ENCODE data around the gene THOC2. TPM values are rescaled to one million over a fixed set of nuclear protein-coding genes. Genes with fewer than 3 reads are reported as not detected.
"Not testable (repeated sequence)": the region's sequence is repeated elsewhere in the genome, so short reads cannot be mapped to it uniquely, and the experiment has no call there.

THOC2 gene
- polyA plus RNA-seq, 6 donors from 2014 or later, result 35.5 to 48.6 (median 38.2) TPM

GRCh38 chrX:123625477-123625876, 107.4 kb downstream of the THOC2 start:
- ATAC-seq (ENCODE audit: low read depth in 2 of 2) (no peak), DNase-seq (no peak)
- no peak overlapping the region for H3K27ac Mint-ChIP-seq
- peaks cover 8 to 15% of the 10 kb centered on the region in 2 donors for H3K36me3 Mint-ChIP-seq
- H3K9me3 Mint-ChIP-seq, result no peaks in the 10 kb centered on the region
- H3K4me3 Mint-ChIP-seq, result peak overlapping the region in 1 of 8 donors; percentile 64
- no peaks in the 10 kb centered on the region for H3K27me3 Mint-ChIP-seq
- peaks cover 0 to 10% (median 4%) of the 10 kb centered on the region in 3 donors for H3K4me1 Mint-ChIP-seq

GRCh38 chrX:123617007-123617406, 115.8 kb downstream of the THOC2 start:
- H3K9me3 Mint-ChIP-seq, result peaks cover 0 to 1% (median 0%) of the 10 kb centered on the region in 7 donors
- no peak for ATAC-seq (ENCODE audit: low read depth in 2 of 2)
- no peak overlapping the region for H3K27ac Mint-ChIP-seq
- H3K36me3 Mint-ChIP-seq, result peaks cover 8 to 11% of the 10 kb centered on the region in 2 donors
- no peak for DNase-seq
- H3K4me3 Mint-ChIP-seq, result no peak overlapping the region
- no peaks in the 10 kb centered on the region for H3K4me1 Mint-ChIP-seq
- H3K27me3 Mint-ChIP-seq, result no peaks in the 10 kb centered on the region

DNA sequence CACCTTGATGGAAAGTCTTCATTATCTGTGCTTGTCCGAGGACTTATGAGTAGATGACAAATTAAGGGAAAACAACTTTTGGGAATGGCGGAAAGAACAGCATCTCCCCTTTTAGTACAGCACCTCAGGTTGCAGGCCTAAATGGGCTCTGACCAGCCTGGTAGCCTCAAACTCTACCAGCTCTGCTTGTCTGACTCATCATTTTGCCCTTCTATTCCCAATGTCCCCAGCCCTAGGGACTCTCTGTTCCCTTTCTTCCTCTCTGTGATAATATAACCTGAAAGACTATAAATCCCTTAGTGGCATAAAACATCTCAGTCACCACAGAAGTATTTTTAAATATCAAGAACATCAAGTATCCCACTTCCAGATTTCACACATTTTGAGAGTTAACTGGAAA, 121.9 kb downstream of the THOC2 start:
- ATAC-seq (ENCODE audit: low read depth in 2 of 2) (no peak), DNase-seq (no peak)
- Mint-ChIP-seq H3K4me1 (no peaks in the 10 kb centered on the region), H3K27me3 (no peaks in the 10 kb centered on the region), H3K36me3 (peaks cover 0 to 7% of the 10 kb centered on the region in 2 donors), H3K4me3 (no peak overlapping the region), H3K9me3 (peaks cover 0 to 1% (median 0%) of the 10 kb centered on the region in 7 donors), H3K27ac (peak overlapping the region in 1 of 6 donors; percentile 6)

DNA sequence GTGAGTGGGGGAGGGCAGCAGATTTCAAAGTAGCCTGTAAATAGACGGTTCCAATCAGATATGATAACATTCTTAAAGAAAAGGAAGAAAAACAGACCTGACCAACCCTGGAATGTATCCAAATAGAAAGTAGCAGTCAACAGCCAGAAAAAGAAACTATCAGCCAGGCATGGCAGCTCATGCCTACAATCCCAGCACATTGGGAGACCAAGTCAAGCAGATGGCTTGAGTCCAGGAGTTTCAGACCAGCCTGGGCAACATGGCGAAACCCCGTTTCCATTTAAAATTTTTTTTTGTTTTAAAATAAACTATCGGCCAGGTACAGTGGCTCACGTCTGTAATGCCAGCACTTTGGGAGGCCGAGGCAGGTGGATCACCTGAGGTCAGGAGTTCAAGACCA, 125.0 kb downstream of the THOC2 start:
- H3K36me3 Mint-ChIP-seq, result peaks cover 0 to 8% of the 10 kb centered on the region in 2 donors

GRCh38 chrX:123607270-123607669, 125.6 kb downstream of the THOC2 start:
- H3K36me3 Mint-ChIP-seq, result peaks cover 0 to 8% of the 10 kb centered on the region in 2 donors
- H3K4me1 Mint-ChIP-seq, result no peaks in the 10 kb centered on the region
- H3K9me3 Mint-ChIP-seq, result no peaks in the 10 kb centered on the region
- DNase-seq (no peak), ATAC-seq (ENCODE audit: low read depth in 2 of 2) (no peak)
- H3K27ac Mint-ChIP-seq, result no peak overlapping the region
- H3K4me3 Mint-ChIP-seq, result no peak overlapping the region
- H3K27me3 Mint-ChIP-seq, result no peaks in the 10 kb centered on the region

More for the DNA sequence above, 125.0 kb downstream of the THOC2 start:
- Mint-ChIP-seq H3K27ac (no peak overlapping the region), H3K4me1 (no peaks in the 10 kb centered on the region), H3K4me3 (no peak overlapping the region), H3K27me3 (no peaks in the 10 kb centered on the region), H3K9me3 (no peaks in the 10 kb centered on the region)
- DNase-seq (no peak), ATAC-seq (ENCODE audit: low read depth in 2 of 2) (no peak)

GRCh38 chrX:123603491-123603890, 129.4 kb downstream of the THOC2 start:
- no peaks in the 10 kb centered on the region for H3K9me3 Mint-ChIP-seq
- H3K27me3 Mint-ChIP-seq, result no peaks in the 10 kb centered on the region
- peaks cover 7 to 8% of the 10 kb centered on the region in 2 donors for H3K36me3 Mint-ChIP-seq
- ATAC-seq (ENCODE audit: low read depth in 2 of 2) (no peak), DNase-seq (no peak)
- H3K4me3 Mint-ChIP-seq, result no peak overlapping the region
- H3K4me1 Mint-ChIP-seq, result peaks cover 0 to 4% (median 0%) of the 10 kb centered on the region in 3 donors
- H3K27ac Mint-ChIP-seq, result no peak overlapping the region

DNA sequence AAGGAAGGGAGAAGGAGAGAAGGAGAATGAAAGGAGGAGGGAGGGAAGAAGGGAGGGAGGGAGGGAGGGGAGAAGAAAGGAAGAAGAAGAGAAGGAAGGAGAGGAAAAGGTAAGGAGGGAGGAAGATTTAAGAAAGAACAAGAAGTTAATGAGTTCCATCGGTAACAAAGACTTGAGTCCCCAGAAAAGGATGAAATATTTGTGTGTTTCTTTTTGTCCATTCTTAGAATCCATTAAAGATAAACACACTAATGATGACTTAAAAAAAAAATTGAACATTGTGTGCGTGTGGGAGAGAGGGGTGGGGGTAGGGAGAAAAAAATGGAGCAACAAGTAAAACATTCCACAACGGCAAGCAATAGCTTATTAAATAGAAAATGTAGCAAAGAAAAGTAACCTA, 131.4 kb downstream of the THOC2 start:
- DNase-seq (no peak), ATAC-seq (ENCODE audit: low read depth in 2 of 2) (no peak)
- Mint-ChIP-seq H3K4me1 (peaks cover 0 to 4% (median 0%) of the 10 kb centered on the region in 3 donors), H3K27me3 (no peaks in the 10 kb centered on the region), H3K36me3 (peaks cover 7 to 8% of the 10 kb centered on the region in 2 donors), H3K9me3 (no peaks in the 10 kb centered on the region), H3K27ac (no peak overlapping the region), H3K4me3 (no peak overlapping the region)

DNA sequence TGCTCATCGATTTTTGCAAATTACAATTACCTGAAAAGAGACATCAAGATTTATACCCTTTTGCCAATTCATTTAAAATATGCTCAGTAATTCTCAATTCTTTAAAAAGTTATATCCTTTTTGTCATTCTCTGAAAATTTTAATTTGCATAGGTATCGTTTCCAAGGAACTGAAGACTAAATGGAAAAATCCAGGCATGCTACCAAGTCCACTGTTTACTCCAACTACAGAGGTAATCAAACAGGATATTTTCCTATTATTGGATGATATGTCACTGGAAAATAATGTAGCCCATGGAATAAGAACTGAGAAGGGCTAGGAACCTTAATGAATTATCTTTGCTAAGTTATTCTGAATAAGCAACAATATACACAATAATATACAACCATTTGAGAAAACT, 132.7 kb downstream of the THOC2 start:
- Mint-ChIP-seq H3K27ac (no peak overlapping the region), H3K4me1 (peaks cover 0 to 4% (median 0%) of the 10 kb centered on the region in 3 donors), H3K27me3 (no peaks in the 10 kb centered on the region), H3K36me3 (peaks cover 0 to 7% of the 10 kb centered on the region in 2 donors), H3K4me3 (no peak overlapping the region), H3K9me3 (no peaks in the 10 kb centered on the region)
- ATAC-seq (ENCODE audit: low read depth in 2 of 2) (no peak), DNase-seq (no peak)

- Mint-ChIP-seq H3K4me1 (peaks cover 0 to 6% (median 2%) of the 10 kb centered on the region in 3 donors), H3K27ac (no peak overlapping the region), H3K36me3 (no peaks in the 10 kb centered on the region), H3K9me3 (no peaks in the 10 kb centered on the region), H3K4me3 (no peak overlapping the region), H3K27me3 (no peaks in the 10 kb centered on the region)
- ATAC-seq (ENCODE audit: low read depth in 2 of 2) (no peak), DNase-seq (no peak)
Observed at GRCh38 chrX:123590842-123591486, 141.9 kb downstream of the THOC2 start.

DNA sequence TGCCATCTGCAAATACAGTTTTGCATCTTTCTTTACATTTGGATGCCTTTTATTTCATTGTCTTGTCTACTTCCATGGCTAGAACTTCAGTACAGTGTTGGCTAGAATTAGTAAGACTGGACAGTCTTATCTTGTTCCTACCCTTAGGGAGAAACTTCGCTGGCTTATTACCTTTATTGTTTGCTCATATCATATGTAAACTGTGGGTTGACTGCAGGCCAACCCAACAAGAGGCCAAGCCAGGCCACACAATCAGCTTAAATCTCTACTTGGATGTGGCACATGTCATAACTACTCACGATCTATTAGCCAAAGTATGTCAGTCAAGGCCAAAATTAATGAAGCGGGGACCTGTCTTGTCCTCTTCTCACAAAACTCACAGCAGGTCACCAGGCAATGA, 144.1 kb downstream of the THOC2 start:
- Mint-ChIP-seq H3K36me3 (no peaks in the 10 kb centered on the region), H3K4me1 (peaks cover 2 to 6% (median 4%) of the 10 kb centered on the region in 3 donors), H3K27me3 (no peaks in the 10 kb centered on the region), H3K9me3 (no peaks in the 10 kb centered on the region), H3K4me3 (no peak overlapping the region), H3K27ac (no peak overlapping the region)
- DNase-seq (no peak), ATAC-seq (ENCODE audit: low read depth in 2 of 2) (no peak)

GRCh38 chrX:123581586-123581985, 151.3 kb downstream of the THOC2 start:
- H3K4me3 Mint-ChIP-seq, result no peak overlapping the region
- DNase-seq, result no peak
- H3K27me3 Mint-ChIP-seq, result no peaks in the 10 kb centered on the region
- H3K36me3 Mint-ChIP-seq, result no peaks in the 10 kb centered on the region
- no peak for ATAC-seq (ENCODE audit: low read depth in 2 of 2)
- peaks cover 0 to 25% (median 5%) of the 10 kb centered on the region in 7 donors for H3K9me3 Mint-ChIP-seq
- no peak overlapping the region for H3K27ac Mint-ChIP-seq
- peaks cover 0 to 4% (median 0%) of the 10 kb centered on the region in 3 donors for H3K4me1 Mint-ChIP-seq

GRCh38 chrX:123580792-123581191, 152.1 kb downstream of the THOC2 start:
- DNase-seq (no peak), ATAC-seq (ENCODE audit: low read depth in 2 of 2) (no peak)
- H3K9me3 Mint-ChIP-seq, result peaks cover 0 to 32% (median 13%) of the 10 kb centered on the region in 7 donors
- H3K36me3 Mint-ChIP-seq, result no peaks in the 10 kb centered on the region
- no peaks in the 10 kb centered on the region for H3K27me3 Mint-ChIP-seq
- H3K4me1 Mint-ChIP-seq, result peaks cover 0 to 4% (median 0%) of the 10 kb centered on the region in 3 donors
- H3K27ac Mint-ChIP-seq, result no peak overlapping the region
- no peak overlapping the region for H3K4me3 Mint-ChIP-seq

DNA sequence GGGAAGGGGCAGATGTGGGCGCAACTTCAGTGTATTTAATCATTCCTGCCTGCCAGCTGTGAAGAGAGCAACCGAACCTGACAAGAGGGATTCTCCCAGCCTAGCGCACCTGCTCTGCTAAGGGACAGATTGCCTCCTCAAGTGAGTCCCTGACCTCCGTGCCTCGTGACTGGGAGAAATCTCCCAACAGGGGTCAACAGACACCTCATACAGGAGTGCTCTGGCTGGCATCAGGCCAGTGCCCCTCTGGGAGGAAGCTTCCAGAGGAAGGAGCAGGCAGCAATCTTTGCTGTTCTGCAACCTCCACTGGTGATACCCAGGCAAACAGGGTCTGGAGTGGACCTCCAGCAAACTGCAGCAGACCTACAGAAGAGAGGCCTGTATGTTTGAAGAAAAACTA, 158.8 kb downstream of the THOC2 start:
- DNase-seq; H3K27ac Mint-ChIP-seq; H3K36me3 Mint-ChIP-seq; H3K27me3 Mint-ChIP-seq; H3K4me3 Mint-ChIP-seq; ATAC-seq (ENCODE audit: low read depth in 2 of 2); H3K4me1 Mint-ChIP-seq: not testable (repeated sequence)
- H3K9me3 Mint-ChIP-seq, result peaks cover 7 to 47% (median 20%) of the 10 kb centered on the region in 7 donors

DNA sequence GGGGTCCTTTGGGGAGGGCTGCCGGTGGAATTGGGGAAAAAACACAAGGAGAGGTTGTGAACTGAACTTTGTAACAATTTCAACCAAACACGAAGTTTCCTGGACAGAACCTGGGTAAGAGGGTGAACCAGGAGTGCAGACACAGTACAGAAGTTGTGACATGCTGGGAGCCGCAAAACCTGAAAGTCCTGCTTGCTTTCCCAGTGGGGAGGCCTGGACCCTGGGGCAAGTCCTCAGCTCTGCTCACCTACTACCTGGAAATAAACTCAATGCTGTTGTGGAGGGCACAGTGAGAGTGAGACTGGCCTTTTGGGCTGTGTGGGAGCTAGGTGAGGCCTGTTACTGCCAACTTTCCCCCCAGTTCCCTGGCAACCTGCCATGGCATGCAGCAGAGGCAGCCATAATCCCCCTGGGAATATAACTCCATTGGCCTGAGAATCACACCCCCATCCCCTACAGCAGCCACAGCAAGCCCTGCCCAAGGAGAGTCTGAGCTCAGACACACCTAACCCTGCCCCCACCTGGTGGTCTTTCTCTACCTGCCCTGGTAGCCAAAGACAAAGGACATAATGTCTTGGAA, 162.8 kb downstream of the THOC2 start:
- Mint-ChIP-seq H3K9me3 (peaks cover 5 to 17% (median 11%) of the 10 kb centered on the region in 7 donors), H3K27ac (no peak overlapping the region), H3K4me1 (no peaks in the 10 kb centered on the region), H3K27me3 (peaks cover 0 to 12% (median 8%) of the 10 kb centered on the region in 3 donors), H3K36me3 (peaks cover 0 to 8% of the 10 kb centered on the region in 2 donors), H3K4me3 (no peak overlapping the region)
- DNase-seq (no peak), ATAC-seq (ENCODE audit: low read depth in 2 of 2) (no peak)
